HL-60 (cell line): ENCODE data around the gene ACCS.

Experiments
- DNase-seq, 2 experiments: peaks; one replicate each; pipeline ENCODE4 v3.0.0-alpha.2; 2010 to 2020; ENCODE audit warnings: low read depth in 1 of 2, low spot score in 1 of 2
- H3K27ac ChIP-seq: fragments of 250-450 bp; sonication (Bioruptor Pico); replicated peaks from 2 replicates; pipeline ENCODE4 v1.5.1; 2020; ENCODE audit warnings: mild to moderate bottlenecking, moderate library complexity
- H3K27me3 ChIP-seq: fragments of 250-450 bp; sonication (Bioruptor Pico); 2 replicates; pipeline ENCODE4 v1.5.1; 2021; ENCODE audit warnings: mild to moderate bottlenecking, moderate library complexity; ENCODE audit not compliant: insufficient read depth, poor library complexity, severe bottlenecking
- H3K4me3 ChIP-seq: replicated peaks from 2 replicates; pipeline ENCODE4 v1.5.1; 2011; ENCODE audit warnings: mild to moderate bottlenecking, control low read depth, low read length; ENCODE audit not compliant: insufficient read depth
- GABPA ChIP-seq: IDR thresholded peaks from 2 replicates; pipeline ENCODE4 v1.6.1; 2012; ENCODE audit warnings: low read depth
- POLR2AphosphoS5 ChIP-seq: IDR thresholded peaks from 2 replicates; pipeline ENCODE4 v1.6.1; 2012; ENCODE audit warnings: low read depth
- SPI1 ChIP-seq: IDR thresholded peaks from 2 replicates; pipeline ENCODE4 v1.6.1; 2012; ENCODE audit warnings: low read depth, mild to moderate bottlenecking, borderline replicate concordance
- TF ChIP-seq, protein P1 (sequence below): IDR thresholded peaks from one replicate; pipeline ENCODE4 v1.5.1; 2011; ENCODE audit warnings: low read length, control low read depth, inconsistent platforms; ENCODE audit not compliant: insufficient read depth
- TF ChIP-seq, protein P2 (sequence below): IDR thresholded peaks from 2 replicates; pipeline ENCODE4 v1.6.1; 2012; ENCODE audit warnings: low read depth; ENCODE audit not compliant: insufficient replicate concordance

Gene ACCS

GRCh38 chr11:44116234-44116830, 50.3 kb downstream of the ACCS start:
- TF ChIP-seq, protein P1, sequence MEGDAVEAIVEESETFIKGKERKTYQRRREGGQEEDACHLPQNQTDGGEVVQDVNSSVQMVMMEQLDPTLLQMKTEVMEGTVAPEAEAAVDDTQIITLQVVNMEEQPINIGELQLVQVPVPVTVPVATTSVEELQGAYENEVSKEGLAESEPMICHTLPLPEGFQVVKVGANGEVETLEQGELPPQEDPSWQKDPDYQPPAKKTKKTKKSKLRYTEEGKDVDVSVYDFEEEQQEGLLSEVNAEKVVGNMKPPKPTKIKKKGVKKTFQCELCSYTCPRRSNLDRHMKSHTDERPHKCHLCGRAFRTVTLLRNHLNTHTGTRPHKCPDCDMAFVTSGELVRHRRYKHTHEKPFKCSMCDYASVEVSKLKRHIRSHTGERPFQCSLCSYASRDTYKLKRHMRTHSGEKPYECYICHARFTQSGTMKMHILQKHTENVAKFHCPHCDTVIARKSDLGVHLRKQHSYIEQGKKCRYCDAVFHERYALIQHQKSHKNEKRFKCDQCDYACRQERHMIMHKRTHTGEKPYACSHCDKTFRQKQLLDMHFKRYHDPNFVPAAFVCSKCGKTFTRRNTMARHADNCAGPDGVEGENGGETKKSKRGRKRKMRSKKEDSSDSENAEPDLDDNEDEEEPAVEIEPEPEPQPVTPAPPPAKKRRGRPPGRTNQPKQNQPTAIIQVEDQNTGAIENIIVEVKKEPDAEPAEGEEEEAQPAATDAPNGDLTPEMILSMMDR = no peak
- no peak overlapping the region for H3K27ac ChIP-seq

GRCh38 chr11:44120169-44120568, 54.1 kb downstream of the ACCS start:
- H3K27ac ChIP-seq = no peak overlapping the region
- H3K27me3 ChIP-seq = no peaks in the 10 kb centered on the region
- no peak for DNase-seq
- H3K4me3 ChIP-seq = no peak overlapping the region
- TF ChIP-seq GABPA (no peak), SPI1 (no peak), POLR2AphosphoS5 (no peak)
- TF ChIP-seq, protein P2, sequence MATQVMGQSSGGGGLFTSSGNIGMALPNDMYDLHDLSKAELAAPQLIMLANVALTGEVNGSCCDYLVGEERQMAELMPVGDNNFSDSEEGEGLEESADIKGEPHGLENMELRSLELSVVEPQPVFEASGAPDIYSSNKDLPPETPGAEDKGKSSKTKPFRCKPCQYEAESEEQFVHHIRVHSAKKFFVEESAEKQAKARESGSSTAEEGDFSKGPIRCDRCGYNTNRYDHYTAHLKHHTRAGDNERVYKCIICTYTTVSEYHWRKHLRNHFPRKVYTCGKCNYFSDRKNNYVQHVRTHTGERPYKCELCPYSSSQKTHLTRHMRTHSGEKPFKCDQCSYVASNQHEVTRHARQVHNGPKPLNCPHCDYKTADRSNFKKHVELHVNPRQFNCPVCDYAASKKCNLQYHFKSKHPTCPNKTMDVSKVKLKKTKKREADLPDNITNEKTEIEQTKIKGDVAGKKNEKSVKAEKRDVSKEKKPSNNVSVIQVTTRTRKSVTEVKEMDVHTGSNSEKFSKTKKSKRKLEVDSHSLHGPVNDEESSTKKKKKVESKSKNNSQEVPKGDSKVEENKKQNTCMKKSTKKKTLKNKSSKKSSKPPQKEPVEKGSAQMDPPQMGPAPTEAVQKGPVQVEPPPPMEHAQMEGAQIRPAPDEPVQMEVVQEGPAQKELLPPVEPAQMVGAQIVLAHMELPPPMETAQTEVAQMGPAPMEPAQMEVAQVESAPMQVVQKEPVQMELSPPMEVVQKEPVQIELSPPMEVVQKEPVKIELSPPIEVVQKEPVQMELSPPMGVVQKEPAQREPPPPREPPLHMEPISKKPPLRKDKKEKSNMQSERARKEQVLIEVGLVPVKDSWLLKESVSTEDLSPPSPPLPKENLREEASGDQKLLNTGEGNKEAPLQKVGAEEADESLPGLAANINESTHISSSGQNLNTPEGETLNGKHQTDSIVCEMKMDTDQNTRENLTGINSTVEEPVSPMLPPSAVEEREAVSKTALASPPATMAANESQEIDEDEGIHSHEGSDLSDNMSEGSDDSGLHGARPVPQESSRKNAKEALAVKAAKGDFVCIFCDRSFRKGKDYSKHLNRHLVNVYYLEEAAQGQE = no peak
- TF ChIP-seq, protein P1 = no peak

More at GRCh38 chr11:44116234-44116830, 50.3 kb downstream of the ACCS start:
- H3K4me3 ChIP-seq = no peak overlapping the region
- DNase-seq = no peak
- no peaks in the 10 kb centered on the region for H3K27me3 ChIP-seq

DNA sequence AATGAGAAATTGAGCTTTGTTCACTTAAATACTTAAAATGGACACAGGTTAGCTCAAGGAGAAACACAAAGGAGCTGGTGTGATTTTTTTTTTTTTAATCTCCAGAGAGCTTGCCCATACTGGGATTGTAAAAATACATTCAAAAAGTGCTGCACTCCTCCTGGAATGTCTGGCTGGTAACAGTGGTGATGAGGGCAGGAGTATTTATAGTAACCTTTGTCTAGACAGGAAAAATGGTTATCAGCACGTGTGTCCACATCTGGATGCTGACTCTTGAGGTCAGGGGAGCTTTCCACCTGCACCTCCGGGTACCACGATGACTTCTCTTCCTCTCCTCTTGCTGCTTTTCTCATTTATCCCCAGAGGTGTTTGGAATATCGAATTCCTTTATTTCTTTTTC, 59.5 kb downstream of the ACCS start:
- TF ChIP-seq GABPA (no peak), SPI1 (no peak), POLR2AphosphoS5 (no peak)
- TF ChIP-seq, protein P2 = no peak
- TF ChIP-seq, protein P1 = no peak

GRCh38 chr11:44126304-44126703, 60.2 kb downstream of the ACCS start:
- H3K27me3 ChIP-seq = no peaks in the 10 kb centered on the region
- no peak overlapping the region for H3K4me3 ChIP-seq
- TF ChIP-seq, protein P1 = no peak
- H3K27ac ChIP-seq = no peak overlapping the region
- DNase-seq = no peak

More for the DNA sequence above, 59.5 kb downstream of the ACCS start:
- no peak overlapping the region for H3K4me3 ChIP-seq
- H3K27ac ChIP-seq = no peak overlapping the region
- DNase-seq = no peak
- H3K27me3 ChIP-seq = no peaks in the 10 kb centered on the region
